ENCODE measurements around the gene ILKAP. TPM values are rescaled to one million over a fixed set of nuclear protein-coding genes. Genes with fewer than 3 reads are reported as not detected.

The ILKAP gene
- total RNA-seq, 1 experiment from 2014 or later, result 49.9 TPM

DNA sequence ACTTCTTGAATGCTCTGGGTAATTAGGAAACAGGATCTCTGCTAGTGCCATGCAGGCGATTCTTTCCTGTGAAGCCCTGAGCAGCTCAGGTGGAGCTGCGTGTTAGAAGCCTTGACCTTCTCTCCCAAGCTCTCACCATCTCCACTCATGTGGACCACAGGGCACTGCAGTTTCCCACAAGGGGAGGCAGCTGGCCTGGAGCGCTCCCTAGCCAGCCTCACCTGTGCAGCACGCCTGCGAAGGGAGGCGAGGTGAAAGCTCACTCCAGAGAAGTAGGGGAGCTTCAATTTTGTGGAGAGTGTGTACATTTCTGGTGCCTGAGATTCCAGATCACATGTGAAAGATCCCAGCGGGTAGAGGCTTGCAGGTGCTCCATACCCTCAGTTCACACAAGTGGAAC lies 47.4 kb upstream of the ILKAP start:
- POLR2A ChIA-PET, result no interaction called here
- TF ChIP-seq, protein P1, sequence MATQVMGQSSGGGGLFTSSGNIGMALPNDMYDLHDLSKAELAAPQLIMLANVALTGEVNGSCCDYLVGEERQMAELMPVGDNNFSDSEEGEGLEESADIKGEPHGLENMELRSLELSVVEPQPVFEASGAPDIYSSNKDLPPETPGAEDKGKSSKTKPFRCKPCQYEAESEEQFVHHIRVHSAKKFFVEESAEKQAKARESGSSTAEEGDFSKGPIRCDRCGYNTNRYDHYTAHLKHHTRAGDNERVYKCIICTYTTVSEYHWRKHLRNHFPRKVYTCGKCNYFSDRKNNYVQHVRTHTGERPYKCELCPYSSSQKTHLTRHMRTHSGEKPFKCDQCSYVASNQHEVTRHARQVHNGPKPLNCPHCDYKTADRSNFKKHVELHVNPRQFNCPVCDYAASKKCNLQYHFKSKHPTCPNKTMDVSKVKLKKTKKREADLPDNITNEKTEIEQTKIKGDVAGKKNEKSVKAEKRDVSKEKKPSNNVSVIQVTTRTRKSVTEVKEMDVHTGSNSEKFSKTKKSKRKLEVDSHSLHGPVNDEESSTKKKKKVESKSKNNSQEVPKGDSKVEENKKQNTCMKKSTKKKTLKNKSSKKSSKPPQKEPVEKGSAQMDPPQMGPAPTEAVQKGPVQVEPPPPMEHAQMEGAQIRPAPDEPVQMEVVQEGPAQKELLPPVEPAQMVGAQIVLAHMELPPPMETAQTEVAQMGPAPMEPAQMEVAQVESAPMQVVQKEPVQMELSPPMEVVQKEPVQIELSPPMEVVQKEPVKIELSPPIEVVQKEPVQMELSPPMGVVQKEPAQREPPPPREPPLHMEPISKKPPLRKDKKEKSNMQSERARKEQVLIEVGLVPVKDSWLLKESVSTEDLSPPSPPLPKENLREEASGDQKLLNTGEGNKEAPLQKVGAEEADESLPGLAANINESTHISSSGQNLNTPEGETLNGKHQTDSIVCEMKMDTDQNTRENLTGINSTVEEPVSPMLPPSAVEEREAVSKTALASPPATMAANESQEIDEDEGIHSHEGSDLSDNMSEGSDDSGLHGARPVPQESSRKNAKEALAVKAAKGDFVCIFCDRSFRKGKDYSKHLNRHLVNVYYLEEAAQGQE (IDR thresholded peaks at IDR 0.05; ENCODE audit: insufficient read depth in 1 of 2, low read depth in 2 of 2, low read length in 1 of 2), result no peak
- in situ Hi-C loops (cut with HindIII; ENCODE audit: low pct_unique_long_range_greater_than_20kb, low sequenced_read_pairs), result no loop called here

DNA sequence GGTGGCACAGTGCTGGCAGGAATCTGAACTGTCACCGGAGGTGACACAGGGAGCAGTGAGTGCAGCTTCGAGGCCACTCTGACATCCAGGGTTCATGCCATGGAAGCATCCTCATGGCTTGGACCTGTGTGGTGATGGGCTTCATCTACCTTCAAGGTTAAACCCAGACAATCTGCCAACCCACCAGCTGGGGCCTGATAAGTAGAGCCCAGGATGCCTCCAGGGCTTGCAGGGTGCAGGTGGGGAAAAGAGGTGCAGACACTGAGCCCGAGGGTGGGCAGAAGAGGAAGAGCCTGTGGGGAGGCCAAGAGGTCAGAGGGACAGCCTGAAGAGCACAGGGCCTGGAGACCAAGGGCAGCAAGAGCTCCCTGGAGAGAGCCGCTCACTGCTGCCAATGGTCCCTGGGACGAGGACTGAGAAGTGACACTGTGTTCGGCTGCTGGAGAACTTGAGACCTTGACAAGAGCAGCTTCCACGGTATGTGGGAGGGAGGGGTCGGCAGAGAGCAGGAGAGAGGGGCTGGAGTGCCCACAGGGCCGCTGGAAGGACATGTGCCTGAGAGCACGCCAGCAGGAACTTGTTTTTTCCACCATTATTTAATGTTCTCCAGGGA lies 44.5 kb upstream of the ILKAP start:
- intact Hi-C loops (cut with micrococcal nuclease; ENCODE audit: unreplicated experiment), result no loop called here
- in situ Hi-C loops (cut with HindIII; ENCODE audit: low pct_unique_long_range_greater_than_20kb, low sequenced_read_pairs), result no loop called here
- POLR2A ChIA-PET, result no interaction called here

More for the DNA sequence above, 47.4 kb upstream of the ILKAP start:
- Histone ChIP-seq H3K36me3 (ENCODE audit: control insufficient read depth, insufficient read depth, low read length) (no peaks in the 10 kb centered on the region), H3K27me3 (ENCODE audit: control insufficient read depth, insufficient read depth, low read length) (no peaks in the 10 kb centered on the region), H3K4me1 (ENCODE audit: control insufficient read depth, insufficient read depth, low read length) (no peaks in the 10 kb centered on the region), H3K9me3 (ENCODE audit: control insufficient read depth, insufficient read depth, low read depth, low read length) (no peaks in the 10 kb centered on the region), H3K4me3 (ENCODE audit: low read depth in 2 of 2, low read length in 2 of 2) (no peak overlapping the region), H3K27ac (ENCODE audit: low read length) (no peak overlapping the region)
- ATAC-seq (no peak), DNase-seq (ENCODE audit: low read depth, low spot score) (no peak)
- intact Hi-C loops (cut with micrococcal nuclease; ENCODE audit: unreplicated experiment), result no loop called here
- CTCF ChIA-PET, result no interaction called here
- BruUV-seq (replicated peaks), result no TSS peak

More for the DNA sequence above, 44.5 kb upstream of the ILKAP start:
- H3K4me3 ChIP-seq (ENCODE audit: low read depth in 2 of 2, low read length in 2 of 2), result no peak overlapping the region
- H3K9me3 ChIP-seq (ENCODE audit: control insufficient read depth, insufficient read depth, low read depth, low read length), result no peaks in the 10 kb centered on the region
- no peaks in the 10 kb centered on the region for H3K4me1 ChIP-seq (ENCODE audit: control insufficient read depth, insufficient read depth, low read length)
- BruUV-seq (replicated peaks), result no TSS peak
- CTCF ChIA-PET, result no interaction called here
- H3K27ac ChIP-seq (ENCODE audit: low read length), result no peak overlapping the region
- DNase-seq (ENCODE audit: low read depth, low spot score) (no peak), ATAC-seq (no peak)
- TF ChIP-seq POLR2AphosphoS5 (IDR thresholded peaks at IDR 0.05; ENCODE audit: low read depth, low read length), result no peak
- TF ChIP-seq, protein P1 (IDR thresholded peaks at IDR 0.05; ENCODE audit: insufficient read depth in 1 of 2, low read depth in 2 of 2, low read length in 1 of 2), result no peak
- no peak for TF ChIP-seq TCF7L2 (IDR thresholded peaks at IDR 0.05; ENCODE audit: low read depth, low read length)
- TF ChIP-seq, protein P2, sequence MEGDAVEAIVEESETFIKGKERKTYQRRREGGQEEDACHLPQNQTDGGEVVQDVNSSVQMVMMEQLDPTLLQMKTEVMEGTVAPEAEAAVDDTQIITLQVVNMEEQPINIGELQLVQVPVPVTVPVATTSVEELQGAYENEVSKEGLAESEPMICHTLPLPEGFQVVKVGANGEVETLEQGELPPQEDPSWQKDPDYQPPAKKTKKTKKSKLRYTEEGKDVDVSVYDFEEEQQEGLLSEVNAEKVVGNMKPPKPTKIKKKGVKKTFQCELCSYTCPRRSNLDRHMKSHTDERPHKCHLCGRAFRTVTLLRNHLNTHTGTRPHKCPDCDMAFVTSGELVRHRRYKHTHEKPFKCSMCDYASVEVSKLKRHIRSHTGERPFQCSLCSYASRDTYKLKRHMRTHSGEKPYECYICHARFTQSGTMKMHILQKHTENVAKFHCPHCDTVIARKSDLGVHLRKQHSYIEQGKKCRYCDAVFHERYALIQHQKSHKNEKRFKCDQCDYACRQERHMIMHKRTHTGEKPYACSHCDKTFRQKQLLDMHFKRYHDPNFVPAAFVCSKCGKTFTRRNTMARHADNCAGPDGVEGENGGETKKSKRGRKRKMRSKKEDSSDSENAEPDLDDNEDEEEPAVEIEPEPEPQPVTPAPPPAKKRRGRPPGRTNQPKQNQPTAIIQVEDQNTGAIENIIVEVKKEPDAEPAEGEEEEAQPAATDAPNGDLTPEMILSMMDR (IDR thresholded peaks at IDR 0.05), result no peak
- no peak for TF ChIP-seq SIN3A (IDR thresholded peaks at IDR 0.05; ENCODE audit: borderline replicate concordance, insufficient read depth, low read depth, low read length)
- H3K36me3 ChIP-seq (ENCODE audit: control insufficient read depth, insufficient read depth, low read length), result no peaks in the 10 kb centered on the region
- H3K27me3 ChIP-seq (ENCODE audit: control insufficient read depth, insufficient read depth, low read length), result no peaks in the 10 kb centered on the region

Measured in Panc1 (cell line).